Prostate gland (tissue), 2 donors: Measurements from ENCODE around the gene LBR. TPM values are rescaled to one million over a fixed set of nuclear protein-coding genes. Genes with fewer than 3 reads are reported as not detected.
"Not testable (repeated sequence)": the region's sequence is repeated elsewhere in the genome, so short reads cannot be mapped to it uniquely, and the experiment has no call there.

Experiments used
- DNase-seq: peaks from one replicate; pipeline ENCODE4 v3.0.0-alpha.2; 2019; ENCODE audit warnings: low spot score
- H3K27ac ChIP-seq, 2 donors: fragments of 200-600 bp; sonication (generic); 2 replicates each; pipeline ENCODE4 v1.5.1; 2017 to 2019
- H3K27me3 ChIP-seq: fragments of 200-600 bp; sonication (generic); replicated peaks from 2 replicates; pipeline ENCODE4 v1.5.1; 2019; ENCODE audit not compliant: insufficient read depth
- H3K36me3 ChIP-seq, 2 donors: fragments of 200-600 bp; sonication (generic); 1 replicate in 1 of 2; 2 replicates in 1 of 2; pipeline versions ENCODE4 v1.5.1 to v1.8.1; 2017 to 2019
- H3K4me1 ChIP-seq: fragments of 200-600 bp; sonication (generic); replicated peaks from 2 replicates; pipeline ENCODE4 v1.5.1; 2019
- H3K4me3 ChIP-seq, 2 donors: fragments of 200-600 bp; sonication (generic); 2 replicates each; pipeline ENCODE4 v1.5.1; 2017 to 2019
- H3K9me3 ChIP-seq: fragments of 200-600 bp; sonication (generic); 2 replicates; pipeline ENCODE4 v1.5.1; 2017
- POLR2A ChIP-seq: fragments of 450-650 bp; IDR thresholded peaks from one replicate; pipeline ENCODE4 v1.6.1; 2016; ENCODE audit warnings: antibody characterized with exemption, mild to moderate bottlenecking
- POLR2AphosphoS5 ChIP-seq: sonication (generic); formaldehyde crosslinking; IDR thresholded peaks from one replicate; pipeline ENCODE4 v1.6.1; 2017; ENCODE audit warnings: antibody characterized with exemption
- WGBS: methylation state at CpG from one replicate; pipeline ENCODE4 v1.1.5; 2018; 5-methylcytosine and 5-hydroxymethylcytosine counted together
- intact Hi-C: fragments of 100-400 bp; cut with DNase I; formaldehyde crosslinking; loops from one replicate; pipeline ENCODE4 v1.14.2; 2022
- total RNA-seq, 2 donors: library from RNA; depleted of rRNA; stranded (reverse); fragments of >200 nt; gene quantifications; one replicate each; pipeline ENCODE4 v1.1.0, GENCODE V29; 2016
- TF ChIP-seq, protein P1 (sequence below), 4 experiments: fragments of 200-600 bp in 2 of 4; fragments of 450-650 bp in 2 of 4; sonication (generic) in 2 of 4; IDR thresholded peaks; 1 replicate in 3 of 4; 2 replicates in 1 of 4; pipeline ENCODE4 v1.5.1; 2016 to 2019; ENCODE audit warnings: antibody characterized with exemption in 4 of 4, mild to moderate bottlenecking in 2 of 4, moderate library complexity in 2 of 4

Gene LBR
- total RNA-seq, 2 donors from 2014 or later: 28.7 to 36.4 TPM

DNA sequence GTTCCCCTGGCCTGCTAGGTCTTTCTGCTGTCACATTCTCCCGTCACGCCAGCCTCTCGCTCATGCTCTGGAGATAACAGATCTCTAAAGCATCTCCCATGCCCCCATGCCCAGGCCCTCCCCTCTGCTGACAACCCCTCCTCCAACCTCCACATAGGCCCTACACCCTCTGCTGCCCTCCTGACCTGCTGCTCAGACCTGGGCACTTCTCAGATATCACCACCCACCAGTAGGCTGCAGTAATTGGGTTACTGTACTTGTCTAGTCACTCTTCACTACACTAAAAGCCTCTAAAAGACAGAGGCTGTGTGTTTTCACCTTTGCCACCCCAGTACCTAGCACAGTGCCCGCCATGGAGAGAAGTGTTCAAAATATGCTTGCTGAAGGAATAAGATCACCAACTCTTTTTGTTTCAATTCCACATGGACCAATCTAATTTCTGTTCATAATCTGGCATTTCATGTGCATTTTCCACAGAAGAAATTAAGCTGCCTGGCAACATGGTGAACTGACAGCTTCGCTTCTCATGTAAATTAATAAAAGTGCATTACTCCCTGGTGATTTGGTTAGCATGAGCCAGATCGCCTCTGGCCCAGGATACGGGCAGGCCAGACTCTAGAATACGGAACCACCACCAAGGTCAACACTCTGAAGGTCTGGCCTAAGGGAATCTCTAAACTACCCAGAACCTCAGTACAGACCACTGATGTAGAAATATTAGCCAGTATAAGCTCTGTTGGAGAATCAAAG lies 20.7 kb downstream of the LBR start:
- intact Hi-C loops: no loop called here
- no peak overlapping the region for H3K4me3 ChIP-seq
- H3K27me3 ChIP-seq: no peaks in the 10 kb centered on the region
- TF ChIP-seq POLR2A (no peak), POLR2AphosphoS5 (no peak)
- TF ChIP-seq, protein P1, sequence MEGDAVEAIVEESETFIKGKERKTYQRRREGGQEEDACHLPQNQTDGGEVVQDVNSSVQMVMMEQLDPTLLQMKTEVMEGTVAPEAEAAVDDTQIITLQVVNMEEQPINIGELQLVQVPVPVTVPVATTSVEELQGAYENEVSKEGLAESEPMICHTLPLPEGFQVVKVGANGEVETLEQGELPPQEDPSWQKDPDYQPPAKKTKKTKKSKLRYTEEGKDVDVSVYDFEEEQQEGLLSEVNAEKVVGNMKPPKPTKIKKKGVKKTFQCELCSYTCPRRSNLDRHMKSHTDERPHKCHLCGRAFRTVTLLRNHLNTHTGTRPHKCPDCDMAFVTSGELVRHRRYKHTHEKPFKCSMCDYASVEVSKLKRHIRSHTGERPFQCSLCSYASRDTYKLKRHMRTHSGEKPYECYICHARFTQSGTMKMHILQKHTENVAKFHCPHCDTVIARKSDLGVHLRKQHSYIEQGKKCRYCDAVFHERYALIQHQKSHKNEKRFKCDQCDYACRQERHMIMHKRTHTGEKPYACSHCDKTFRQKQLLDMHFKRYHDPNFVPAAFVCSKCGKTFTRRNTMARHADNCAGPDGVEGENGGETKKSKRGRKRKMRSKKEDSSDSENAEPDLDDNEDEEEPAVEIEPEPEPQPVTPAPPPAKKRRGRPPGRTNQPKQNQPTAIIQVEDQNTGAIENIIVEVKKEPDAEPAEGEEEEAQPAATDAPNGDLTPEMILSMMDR (IDR thresholded peaks at IDR 0.05): no peak
- H3K4me1 ChIP-seq: no peaks in the 10 kb centered on the region
- 98% methylated on average over 8 of the region's 8 CpGs for WGBS
- peaks cover 0 to 7% of the 10 kb centered on the region in 2 donors for H3K36me3 ChIP-seq
- no peak overlapping the region for H3K27ac ChIP-seq
- no peaks in the 10 kb centered on the region for H3K9me3 ChIP-seq
- DNase-seq: no peak

DNA sequence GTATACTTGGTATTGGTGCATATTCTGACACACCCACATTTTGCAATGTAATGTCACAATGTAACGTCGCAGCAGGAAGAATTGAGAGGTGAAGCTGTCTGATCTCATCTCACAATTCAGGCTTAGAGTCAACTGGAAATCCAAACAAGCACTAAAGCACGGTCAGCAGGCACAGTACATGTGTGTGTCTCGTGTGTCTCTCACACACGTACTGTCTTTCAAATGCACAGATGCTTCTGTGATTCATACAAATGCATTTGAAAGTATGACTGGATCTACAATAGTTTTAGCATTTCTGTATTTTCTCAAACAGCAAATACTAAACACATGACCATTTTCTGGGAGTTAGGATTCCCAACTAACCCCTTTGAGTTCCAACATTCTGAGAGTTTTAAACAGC lies 26.9 kb downstream of the LBR start:
- Histone ChIP-seq H3K27ac (no peak overlapping the region), H3K27me3 (no peaks in the 10 kb centered on the region), H3K4me3 (no peak overlapping the region), H3K4me1 (no peaks in the 10 kb centered on the region), H3K36me3 (no peaks in the 10 kb centered on the region), H3K9me3 (no peaks in the 10 kb centered on the region)
- TF ChIP-seq, protein P1 (IDR thresholded peaks at IDR 0.05): no peak
- no peak for TF ChIP-seq POLR2A
- no peak for TF ChIP-seq POLR2AphosphoS5
- DNase-seq: no peak
- 85% methylated on average over 5 of the region's 5 CpGs for WGBS
- intact Hi-C loops: no loop called here

DNA sequence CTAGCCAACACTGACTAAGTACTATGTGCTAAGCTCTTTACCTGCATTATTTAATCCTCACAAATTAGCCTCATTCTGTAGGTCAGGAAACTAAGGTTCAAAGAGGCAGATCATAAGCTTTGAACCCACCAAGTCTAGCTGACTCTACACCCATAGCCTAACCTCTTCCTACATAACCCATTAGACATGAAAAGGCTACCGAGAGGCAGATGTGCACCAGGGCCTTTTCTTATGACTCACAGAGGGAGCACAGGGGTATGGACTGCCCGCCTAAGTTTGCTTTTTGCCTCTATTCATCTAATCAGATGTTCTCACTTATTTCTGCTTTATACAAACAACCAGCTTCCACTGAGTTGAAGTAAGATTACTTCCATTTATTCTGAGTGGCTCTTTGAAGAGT lies 31.5 kb downstream of the LBR start:
- 93% methylated on average over 2 of the region's 2 CpGs for WGBS
- intact Hi-C loops: no loop called here
- DNase-seq: no peak
- no peaks in the 10 kb centered on the region for H3K9me3 ChIP-seq
- no peak overlapping the region for H3K27ac ChIP-seq
- TF ChIP-seq, protein P1 (IDR thresholded peaks at IDR 0.05): no peak
- TF ChIP-seq POLR2AphosphoS5: no peak
- TF ChIP-seq POLR2A: no peak
- no peak overlapping the region for H3K4me3 ChIP-seq
- H3K4me1 ChIP-seq: no peaks in the 10 kb centered on the region
- no peaks in the 10 kb centered on the region for H3K27me3 ChIP-seq
- no peaks in the 10 kb centered on the region for H3K36me3 ChIP-seq

DNA sequence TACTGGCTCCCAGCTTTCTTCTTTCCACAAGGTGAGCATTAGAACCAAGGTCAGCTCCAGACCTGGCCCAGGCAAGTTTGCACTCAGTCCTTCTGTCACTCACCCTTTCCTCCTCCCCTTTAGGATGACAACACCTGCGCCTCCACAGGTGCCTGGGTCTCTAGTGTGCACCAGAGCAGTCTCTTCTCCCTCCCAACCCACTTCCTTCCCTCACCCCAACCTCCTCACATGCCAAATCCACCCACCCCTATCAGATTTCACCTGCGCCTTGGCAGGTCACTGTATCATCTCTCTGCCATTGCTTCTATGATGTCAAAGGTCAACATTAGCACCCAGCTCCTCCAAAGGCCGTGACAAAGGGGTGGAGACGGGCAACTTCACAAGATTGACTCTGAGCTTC lies 38.0 kb downstream of the LBR start:
- no peaks in the 10 kb centered on the region for H3K27me3 ChIP-seq
- intact Hi-C loops: no loop called here
- H3K36me3 ChIP-seq: no peaks in the 10 kb centered on the region
- H3K27ac ChIP-seq: no peak overlapping the region
- TF ChIP-seq POLR2A: no peak
- TF ChIP-seq, protein P1 (IDR thresholded peaks at IDR 0.05): no peak
- TF ChIP-seq POLR2AphosphoS5: no peak
- 91% methylated on average over 4 of the region's 4 CpGs for WGBS
- H3K9me3 ChIP-seq: no peaks in the 10 kb centered on the region
- DNase-seq: no peak
- no peak overlapping the region for H3K4me3 ChIP-seq
- H3K4me1 ChIP-seq: no peaks in the 10 kb centered on the region

DNA sequence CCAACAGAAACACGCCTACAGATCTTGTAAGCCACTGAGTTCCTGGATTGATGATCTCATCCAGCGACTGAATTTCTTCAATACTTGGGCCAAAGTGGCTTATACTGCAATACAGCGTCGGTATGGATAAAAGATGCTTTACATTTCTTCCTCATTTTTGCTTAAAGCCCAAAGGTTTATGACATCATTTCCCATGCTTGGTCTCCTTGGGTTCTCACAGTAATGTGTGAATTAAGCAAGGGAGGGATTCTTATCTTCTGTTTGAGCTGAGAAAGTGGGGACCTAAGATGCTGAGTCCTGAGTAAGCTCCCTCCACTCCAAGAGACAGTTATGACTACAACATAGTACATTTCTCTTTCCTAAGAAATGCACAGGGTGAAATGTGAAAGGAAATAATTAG lies 39.5 kb downstream of the LBR start:
- DNase-seq: no peak
- WGBS: 77% methylated on average over 4 of the region's 4 CpGs
- intact Hi-C loops: no loop called here

DNA sequence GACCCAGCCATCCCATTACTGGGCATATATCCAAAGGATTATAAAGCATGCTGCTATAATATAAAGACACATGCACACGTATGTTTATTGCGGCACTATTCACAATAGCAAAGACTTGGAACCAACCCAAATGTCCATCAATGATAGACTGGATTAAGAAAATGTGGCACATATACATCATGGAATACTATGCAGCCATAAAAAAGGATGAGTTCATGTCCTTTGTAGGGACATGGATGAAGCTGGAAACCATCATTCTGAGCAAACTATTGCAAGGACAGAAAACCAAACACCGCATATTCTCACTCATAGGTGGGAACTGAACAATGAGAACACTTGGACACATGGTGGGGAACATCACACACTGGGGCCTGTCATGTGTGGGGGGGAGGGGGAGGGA lies 41.0 kb downstream of the LBR start:
- intact Hi-C loops, H3K36me3 ChIP-seq, H3K27me3 ChIP-seq, H3K27ac ChIP-seq, DNase-seq, H3K4me1 ChIP-seq, H3K9me3 ChIP-seq, H3K4me3 ChIP-seq: not testable (repeated sequence)
- WGBS: 98% methylated on average over 3 of the region's 3 CpGs

More for the DNA sequence above, 39.5 kb downstream of the LBR start:
- Histone ChIP-seq H3K27ac (no peak overlapping the region), H3K4me3 (no peak overlapping the region), H3K4me1 (no peaks in the 10 kb centered on the region), H3K27me3 (no peaks in the 10 kb centered on the region), H3K9me3 (no peaks in the 10 kb centered on the region), H3K36me3 (no peaks in the 10 kb centered on the region)
- TF ChIP-seq POLR2AphosphoS5 (no peak), POLR2A (no peak)
- TF ChIP-seq, protein P1 (IDR thresholded peaks at IDR 0.05): no peak
